ENCODE results near the gene LRFN4.
A peak's percentile ranks its signal among the peaks of the same experiment; 100 is the strongest.

Gene LRFN4

GRCh38 chr11:66845876-66846212, 11.0 kb upstream of the LRFN4 start:
- DNase-seq = no peak

DNA sequence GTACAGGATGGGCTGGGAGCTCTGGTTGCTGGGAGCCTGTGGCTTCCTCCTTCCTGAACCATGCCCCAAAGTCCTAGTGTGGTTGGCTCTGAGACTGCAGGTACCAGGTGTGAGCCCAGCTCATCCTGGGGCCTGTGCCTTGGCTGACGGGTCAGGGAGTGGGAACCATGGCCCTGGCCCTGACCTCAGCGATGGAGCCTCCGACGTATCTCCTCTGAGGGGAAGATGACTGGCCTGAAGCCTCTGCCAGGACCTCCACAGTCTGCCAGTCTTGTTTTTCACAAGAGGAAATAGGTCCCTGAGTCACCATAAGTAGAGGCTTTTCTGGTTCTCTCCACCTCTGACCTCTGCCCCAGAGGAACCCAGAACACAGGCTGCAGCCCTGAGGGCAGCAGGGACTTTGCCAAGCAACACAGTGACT, 10.2 kb upstream of the LRFN4 start:
- no peak for DNase-seq

DNA sequence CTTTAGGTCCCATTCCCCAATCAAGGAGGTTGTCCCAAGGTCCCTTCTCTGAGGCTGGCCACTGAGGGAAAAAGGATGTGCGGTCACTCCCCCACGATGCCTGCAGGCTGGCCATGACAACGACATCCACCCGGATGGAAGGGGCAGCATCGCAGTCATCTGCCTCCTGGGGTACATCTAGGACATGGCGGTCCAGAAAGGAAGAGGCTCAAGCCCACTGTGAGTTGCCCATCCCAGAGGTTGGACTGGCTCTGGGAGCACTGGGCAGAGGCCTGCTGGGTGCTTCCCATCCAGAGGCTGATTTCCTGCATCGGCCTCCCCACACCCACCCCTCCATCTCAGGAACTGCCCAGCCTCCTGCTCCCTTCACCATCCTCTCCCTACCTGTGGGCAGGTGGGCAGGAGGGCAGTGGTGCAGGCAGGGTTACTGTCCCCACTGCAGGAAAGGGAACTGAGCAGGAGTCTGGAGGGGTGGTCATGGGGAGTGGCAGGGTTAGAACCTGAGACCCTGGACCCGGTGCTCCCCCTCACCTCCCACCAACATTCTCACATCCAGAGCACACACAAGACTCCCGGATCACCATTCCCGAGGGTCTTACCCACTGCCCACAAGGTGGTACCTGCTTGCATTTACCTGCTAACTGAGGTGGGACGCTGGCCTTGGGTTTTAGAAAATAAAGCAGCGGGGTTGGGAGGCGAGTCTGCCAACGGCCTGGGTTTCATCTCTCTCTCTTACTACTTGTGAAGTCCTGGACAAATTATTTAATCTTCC, 9.2 kb upstream of the LRFN4 start:
- DNase-seq = no peak

- no peak for DNase-seq
These were observed 8.0 kb upstream of the LRFN4 start for GRCh38 chr11:66848671-66849500.

DNA sequence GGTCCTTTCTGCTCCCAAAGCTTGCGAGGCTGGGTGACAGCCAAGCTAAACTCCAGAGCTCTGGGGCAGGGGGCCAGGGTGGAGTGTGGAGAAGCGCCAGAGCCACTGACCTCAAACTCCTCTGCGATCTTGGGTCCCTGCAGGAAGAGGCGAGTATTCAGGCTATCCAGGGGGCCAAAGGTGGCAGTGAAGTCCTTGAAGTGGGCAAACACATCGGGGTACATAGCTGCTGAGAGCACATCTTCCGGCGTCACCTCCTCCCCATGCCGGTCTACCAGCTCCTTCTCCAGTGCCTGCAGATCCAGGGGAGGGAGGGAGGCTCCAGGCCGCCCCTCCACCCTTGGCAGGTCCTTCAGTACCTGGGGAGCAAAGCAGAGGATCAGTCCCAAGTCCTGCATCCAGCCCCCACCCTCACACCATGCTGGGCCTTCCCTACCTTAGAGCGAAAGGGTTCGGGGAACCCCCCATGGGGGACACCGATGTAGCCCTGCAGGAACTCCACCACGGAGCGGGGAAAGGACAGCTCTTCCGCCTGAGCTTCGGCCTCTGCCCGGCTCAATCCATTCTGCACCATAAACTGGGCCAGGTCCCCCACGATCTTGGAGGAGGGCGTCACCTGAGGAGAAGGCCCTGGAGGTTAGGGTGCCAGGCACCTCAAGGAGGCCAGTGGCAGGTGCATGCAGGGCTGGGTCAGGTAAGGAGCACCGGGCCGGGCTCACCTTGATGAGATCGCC, 7.2 kb upstream of the LRFN4 start:
- no peak for DNase-seq

DNA sequence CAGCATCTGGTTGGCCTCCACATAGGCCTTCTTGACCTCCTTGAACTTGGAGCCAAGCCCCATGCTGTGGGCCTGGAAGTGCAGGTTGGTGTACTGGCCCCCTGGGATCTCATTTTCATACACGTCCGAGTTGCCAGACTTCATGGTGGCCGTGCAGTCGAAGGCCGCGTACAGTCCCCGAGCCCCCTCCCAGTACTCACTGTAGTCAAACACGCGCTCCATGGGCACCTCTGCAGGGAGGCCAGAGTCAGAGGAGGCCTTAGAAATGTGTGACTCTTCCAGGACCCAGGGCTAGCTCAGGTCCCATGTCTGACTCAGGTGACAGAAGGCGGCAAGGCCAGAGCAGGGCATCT, 6.7 kb upstream of the LRFN4 start:
- DNase-seq = no peak

- no peak for DNase-seq
These were observed 6.2 kb upstream of the LRFN4 start for GRCh38 chr11:66850588-66851238.

DNA sequence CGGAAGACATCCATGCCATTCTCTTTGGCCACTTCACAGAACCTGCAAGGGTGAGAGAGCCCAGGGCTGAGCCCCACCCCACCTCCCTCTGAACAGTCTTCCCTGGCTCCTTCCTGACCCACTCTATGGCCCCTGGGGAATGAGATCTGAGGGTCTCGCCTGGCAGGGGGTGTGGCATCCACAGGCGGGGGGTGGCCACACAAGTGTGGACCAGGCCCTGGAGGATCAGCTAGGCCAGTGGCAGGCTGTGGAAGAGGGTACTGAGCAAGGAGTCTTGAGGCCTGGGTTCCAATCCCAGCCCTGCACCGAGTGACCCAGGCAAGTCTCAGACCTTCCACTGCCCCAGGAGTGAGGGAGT, 5.6 kb upstream of the LRFN4 start:
- DNase-seq = no peak

- no peak for DNase-seq
These were observed 5.0 kb upstream of the LRFN4 start for GRCh38 chr11:66851698-66852465.

- DNase-seq = no peak
These were observed 4.2 kb upstream of the LRFN4 start for GRCh38 chr11:66852466-66853241.

GRCh38 chr11:66853242-66854229, 3.3 kb upstream of the LRFN4 start:
- DNase-seq = no peak

- DNase-seq = no peak
These were observed 2.6 kb upstream of the LRFN4 start for GRCh38 chr11:66854231-66854661.

DNA sequence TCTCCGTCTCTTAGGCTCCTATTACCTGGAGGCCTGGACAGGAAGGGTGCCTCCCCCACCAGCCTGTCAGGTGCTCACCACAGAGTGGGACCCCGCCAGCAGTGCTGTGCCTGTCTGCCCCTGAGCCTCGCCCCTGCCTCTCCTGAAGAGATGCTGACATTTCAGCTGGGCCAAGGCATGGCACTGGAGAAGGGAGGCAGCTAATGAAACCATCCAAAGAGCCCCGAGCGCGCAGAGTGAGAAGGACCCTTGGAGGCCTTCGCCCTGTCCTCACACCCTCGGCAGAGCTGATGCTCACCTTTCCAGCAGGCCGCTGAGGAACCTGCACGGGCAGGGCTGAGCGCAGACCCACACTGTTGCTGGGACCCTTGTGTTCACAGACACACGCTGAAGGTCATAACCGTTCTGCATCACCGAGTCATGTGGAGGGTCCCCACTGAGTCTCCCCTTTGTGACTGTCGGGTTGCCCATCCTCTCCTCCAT, 2.1 kb upstream of the LRFN4 start:
- DNase-seq = no peak

DNA sequence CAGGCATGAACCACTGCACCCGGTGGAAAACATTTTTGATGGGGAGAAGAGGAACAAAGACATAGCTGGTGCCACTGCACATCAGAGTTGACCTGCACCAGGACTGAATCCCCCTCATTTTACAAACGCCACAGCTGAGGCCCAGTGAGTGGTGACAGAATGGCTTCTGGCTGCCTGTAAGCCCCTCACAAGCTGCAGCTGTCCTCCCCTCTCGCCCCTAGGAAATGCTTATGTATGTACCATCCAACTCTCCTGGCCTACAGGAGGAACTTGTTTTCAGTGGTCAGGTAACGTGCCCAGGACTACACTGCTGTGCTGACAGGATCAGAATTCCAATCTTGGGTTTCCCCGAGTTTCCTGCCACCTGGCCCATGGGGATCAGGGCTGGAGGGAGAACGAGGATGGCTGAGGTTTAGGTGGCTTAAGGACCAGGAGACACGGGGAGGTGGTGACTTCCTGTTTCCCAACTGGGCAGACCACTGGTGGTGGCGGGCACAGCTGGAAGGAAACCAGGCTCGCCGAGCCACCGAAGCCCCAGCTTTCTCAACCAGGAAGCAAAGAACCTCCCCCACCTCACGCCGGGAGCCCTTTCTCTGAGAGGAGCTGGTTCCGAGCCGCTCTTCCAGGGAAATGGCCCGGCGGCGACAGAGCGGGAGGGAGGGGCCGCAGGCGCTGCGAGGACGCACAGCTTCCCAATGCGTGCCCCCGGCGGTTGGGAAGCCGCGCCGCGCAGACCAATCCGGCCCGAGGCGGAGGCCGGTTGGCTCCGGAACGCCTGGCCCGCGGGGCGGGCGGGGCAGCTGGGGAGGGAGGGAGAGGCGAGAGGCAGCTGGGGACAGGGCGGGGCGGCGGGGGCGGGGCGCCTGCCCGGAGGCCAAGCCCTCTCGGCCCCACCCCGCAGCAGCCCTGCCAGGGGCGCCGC, 1.0 kb upstream of the LRFN4 start:
- peak; percentile 88 for DNase-seq

DNA sequence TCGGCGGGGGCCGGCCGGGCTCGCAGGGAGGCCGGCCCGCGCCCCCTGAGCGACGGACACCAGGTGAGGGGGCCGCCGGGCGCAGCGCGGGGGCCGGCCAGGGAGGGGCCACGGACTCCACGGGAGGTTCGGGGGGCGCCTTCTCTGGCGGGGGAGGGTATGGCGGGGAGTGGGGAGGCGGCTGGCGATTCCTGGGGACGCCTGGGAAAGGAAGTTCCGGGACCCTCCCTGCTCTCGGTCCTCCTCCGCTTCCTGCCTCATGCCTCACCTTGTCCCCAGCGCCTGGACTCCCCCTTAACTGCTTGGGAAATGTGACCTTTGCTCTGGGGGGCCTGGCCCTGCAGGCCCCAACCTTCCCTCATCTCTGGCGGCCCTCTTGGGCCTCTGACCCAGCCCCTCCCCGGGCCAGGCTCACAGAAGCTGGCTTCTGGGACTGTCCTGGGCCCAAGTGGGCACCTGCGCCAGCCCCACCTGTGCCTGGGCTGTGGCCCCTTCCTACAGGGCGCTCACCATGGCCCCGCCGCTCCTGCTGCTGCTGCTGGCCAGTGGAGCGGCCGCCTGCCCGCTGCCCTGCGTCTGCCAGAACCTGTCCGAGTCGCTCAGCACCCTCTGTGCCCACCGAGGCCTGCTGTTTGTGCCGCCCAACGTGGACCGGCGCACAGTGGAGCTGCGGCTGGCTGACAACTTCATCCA, 516 bp downstream of the LRFN4 start:
- DNase-seq = no peak

- DNase-seq = no peak
These were observed 992 bp downstream of the LRFN4 start for GRCh38 chr11:66857927-66858185.

DNA sequence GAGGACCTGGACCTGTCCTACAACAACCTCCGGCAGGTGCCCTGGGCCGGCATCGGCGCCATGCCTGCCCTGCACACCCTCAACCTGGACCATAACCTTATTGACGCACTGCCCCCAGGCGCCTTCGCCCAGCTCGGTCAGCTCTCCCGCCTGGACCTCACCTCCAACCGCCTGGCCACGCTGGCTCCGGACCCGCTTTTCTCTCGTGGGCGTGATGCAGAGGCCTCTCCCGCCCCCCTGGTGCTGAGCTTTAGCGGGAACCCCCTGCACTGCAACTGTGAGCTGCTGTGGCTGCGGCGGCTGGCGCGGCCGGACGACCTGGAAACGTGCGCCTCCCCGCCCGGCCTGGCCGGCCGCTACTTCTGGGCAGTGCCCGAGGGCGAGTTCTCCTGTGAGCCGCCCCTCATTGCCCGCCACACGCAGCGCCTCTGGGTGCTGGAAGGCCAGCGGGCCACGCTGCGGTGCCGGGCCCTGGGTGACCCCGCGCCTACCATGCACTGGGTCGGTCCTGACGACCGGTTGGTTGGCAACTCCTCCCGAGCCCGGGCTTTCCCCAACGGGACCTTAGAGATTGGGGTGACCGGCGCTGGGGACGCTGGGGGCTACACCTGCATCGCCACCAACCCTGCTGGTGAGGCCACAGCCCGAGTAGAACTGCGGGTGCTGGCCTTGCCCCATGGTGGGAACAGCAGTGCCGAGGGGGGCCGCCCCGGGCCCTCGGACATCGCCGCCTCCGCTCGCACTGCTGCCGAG, 1.5 kb downstream of the LRFN4 start:
- no peak for DNase-seq

Data from GDM1 (cell line).